Immature natural killer cell (primary cell): ENCODE measurements around the gene USP46. TPM values are rescaled to one million over a fixed set of nuclear protein-coding genes. Genes with fewer than 3 reads are reported as not detected.

Source experiments
- DNase-seq, 3 donors: peaks; one replicate each; pipeline ENCODE4 v3.0.0; 2022; ENCODE audit warnings: mixed read lengths in 1 of 3
- H3K27ac Mint-ChIP-seq, 6 donors: one replicate each; pipeline ENCODE4 v1.8.0; 2020; ENCODE audit warnings: mixed read lengths in 6 of 6, mild to moderate bottlenecking in 5 of 6, inconsistent platforms in 4 of 6, moderate library complexity in 3 of 6
- H3K27me3 Mint-ChIP-seq, 3 donors: one replicate each; pipeline ENCODE4 v1.8.0; 2020 to 2021; ENCODE audit warnings: low read depth in 3 of 3, mild to moderate bottlenecking in 3 of 3, mixed read lengths in 3 of 3, moderate library complexity in 3 of 3, inconsistent platforms in 1 of 3
- H3K36me3 Mint-ChIP-seq, 3 donors: one replicate each; pipeline ENCODE4 v1.8.0; 2020; ENCODE audit warnings: mixed read lengths in 3 of 3, inconsistent platforms in 2 of 3, mild to moderate bottlenecking in 2 of 3
- H3K4me1 Mint-ChIP-seq, 2 donors: one replicate each; pipeline ENCODE4 v1.8.0; 2020; ENCODE audit warnings: inconsistent platforms in 2 of 2, mild to moderate bottlenecking in 2 of 2, mixed read lengths in 2 of 2, moderate library complexity in 1 of 2
- H3K4me3 Mint-ChIP-seq, 5 donors: one replicate each; pipeline ENCODE4 v1.8.0; 2020; ENCODE audit warnings: mild to moderate bottlenecking in 5 of 5, mixed read lengths in 5 of 5, inconsistent platforms in 3 of 5, moderate library complexity in 3 of 5
- H3K9me3 Mint-ChIP-seq, 6 donors: one replicate each; pipeline ENCODE4 v1.8.0; 2020; ENCODE audit warnings: mild to moderate bottlenecking in 6 of 6, mixed read lengths in 6 of 6, inconsistent platforms in 4 of 6, moderate library complexity in 3 of 6
- polyA plus RNA-seq, 3 donors: library from polyadenylated mRNA; unstranded; fragments of 300-500 nt; fragmentation: Illumina TruSeq; gene quantifications; one replicate each; pipeline ENCODE4 v1.2.3, GENCODE V29; 2021

Gene USP46
- polyA plus RNA-seq, 3 donors from 2014 or later: 2.1 to 3.6 TPM; not detected in 1

- Mint-ChIP-seq H3K4me3 (no peak overlapping the region), H3K9me3 (peaks cover 0 to 2% (median 0%) of the 10 kb centered on the region in 6 donors), H3K4me1 (no peaks in the 10 kb centered on the region), H3K27me3 (peaks cover 2 to 5% (median 5%) of the 10 kb centered on the region in 3 donors), H3K36me3 (no peaks in the 10 kb centered on the region), H3K27ac (no peak overlapping the region)
- no peak for DNase-seq
These were observed 86.1 kb downstream of the USP46 start for GRCh38 chr4:52572936-52573485.

- Mint-ChIP-seq H3K36me3 (no peaks in the 10 kb centered on the region), H3K4me3 (no peak overlapping the region), H3K27ac (no peak overlapping the region), H3K4me1 (no peaks in the 10 kb centered on the region), H3K9me3 (peaks cover 0 to 2% (median 0%) of the 10 kb centered on the region in 6 donors), H3K27me3 (peaks cover 0 to 2% (median 2%) of the 10 kb centered on the region in 3 donors)
- DNase-seq: no peak
These were observed 90.8 kb downstream of the USP46 start for GRCh38 chr4:52568351-52568750.

DNA sequence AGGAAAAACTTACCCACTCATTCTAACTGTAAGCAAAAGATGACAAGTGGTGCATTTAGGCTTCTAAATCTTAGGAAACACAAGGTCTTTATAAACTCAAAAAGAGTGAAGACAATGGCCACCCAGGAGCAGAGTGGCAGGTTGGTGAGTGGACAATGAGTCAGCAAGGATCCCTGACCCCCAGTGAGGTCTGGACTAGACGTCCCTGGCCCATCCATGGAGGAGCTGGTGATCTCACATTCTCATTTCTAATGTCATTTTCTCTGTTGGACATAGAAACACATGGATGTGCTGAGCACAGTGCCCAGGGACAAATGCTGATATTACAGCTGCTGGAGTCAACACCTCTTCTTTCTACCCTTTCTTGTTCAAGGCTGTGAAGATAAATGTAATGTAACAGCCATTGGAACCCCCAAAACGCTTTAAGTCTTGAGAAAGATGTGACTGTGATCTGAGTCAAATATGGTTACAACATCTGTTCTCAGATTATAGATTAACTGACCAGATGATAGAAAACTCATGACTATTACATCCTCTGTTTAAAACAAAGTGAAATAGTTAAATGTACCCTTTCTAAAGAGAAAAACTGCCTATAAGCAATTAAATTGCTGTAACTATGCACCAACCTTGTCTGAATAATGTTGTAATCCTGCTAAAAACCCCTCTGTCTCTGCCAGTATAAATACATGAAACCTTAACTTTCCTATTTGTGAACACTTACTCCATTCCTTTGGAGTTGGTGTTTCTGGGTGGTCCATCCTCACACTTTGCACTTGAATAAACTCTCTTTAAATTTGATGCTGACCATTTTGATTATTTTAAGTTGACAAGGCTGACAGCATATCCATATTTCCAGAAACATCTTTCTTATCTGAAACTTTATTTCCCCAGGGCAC is 92.7 kb downstream of the USP46 start:
- H3K27ac Mint-ChIP-seq: no peak overlapping the region
- no peak for DNase-seq
- no peak overlapping the region for H3K4me3 Mint-ChIP-seq
- H3K4me1 Mint-ChIP-seq: no peaks in the 10 kb centered on the region
- peaks cover 0 to 2% (median 0%) of the 10 kb centered on the region in 6 donors for H3K9me3 Mint-ChIP-seq
- H3K36me3 Mint-ChIP-seq: no peaks in the 10 kb centered on the region
- H3K27me3 Mint-ChIP-seq: peaks cover 0 to 10% (median 3%) of the 10 kb centered on the region in 3 donors

DNA sequence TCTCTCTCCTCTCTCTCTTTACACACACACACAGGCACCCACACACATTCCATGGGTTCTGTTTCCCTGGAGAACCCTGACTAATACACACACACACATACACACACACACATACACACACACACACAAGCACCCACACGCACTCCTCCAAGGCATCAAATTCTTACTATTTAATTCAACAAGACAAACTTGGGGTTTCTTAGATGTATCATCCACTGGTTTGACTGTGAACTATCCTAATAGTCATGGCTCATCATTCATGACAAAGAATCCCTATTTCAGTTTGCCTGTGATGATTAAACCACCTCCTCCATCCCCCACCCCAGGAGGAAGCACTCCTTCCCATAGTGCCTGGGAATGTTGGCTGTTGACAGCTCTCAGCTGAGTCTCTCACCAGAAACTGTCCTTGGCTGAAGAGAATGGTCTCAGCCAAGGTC is 98.2 kb downstream of the USP46 start:
- no peak overlapping the region for H3K27ac Mint-ChIP-seq
- H3K27me3 Mint-ChIP-seq: peaks cover 0 to 10% (median 8%) of the 10 kb centered on the region in 3 donors
- no peak for DNase-seq
- H3K36me3 Mint-ChIP-seq: no peaks in the 10 kb centered on the region
- peaks cover 0 to 4% (median 0%) of the 10 kb centered on the region in 6 donors for H3K9me3 Mint-ChIP-seq
- no peaks in the 10 kb centered on the region for H3K4me1 Mint-ChIP-seq
- H3K4me3 Mint-ChIP-seq: no peak overlapping the region

GRCh38 chr4:52555356-52555716 is 103.8 kb downstream of the USP46 start:
- no peak overlapping the region for H3K27ac Mint-ChIP-seq
- DNase-seq: no peak
- H3K36me3 Mint-ChIP-seq: no peaks in the 10 kb centered on the region
- no peak overlapping the region for H3K4me3 Mint-ChIP-seq
- H3K27me3 Mint-ChIP-seq: peaks cover 0 to 6% (median 2%) of the 10 kb centered on the region in 3 donors
- H3K4me1 Mint-ChIP-seq: no peaks in the 10 kb centered on the region
- peaks cover 0 to 4% (median 0%) of the 10 kb centered on the region in 6 donors for H3K9me3 Mint-ChIP-seq

- Mint-ChIP-seq H3K4me3 (no peak overlapping the region), H3K27ac (no peak overlapping the region), H3K4me1 (no peaks in the 10 kb centered on the region), H3K27me3 (peaks cover under 1 to 6% (median 4%) of the 10 kb centered on the region in 3 donors), H3K9me3 (peaks cover 0 to 4% (median 0%) of the 10 kb centered on the region in 6 donors), H3K36me3 (no peaks in the 10 kb centered on the region)
- DNase-seq: no peak
These were observed 104.3 kb downstream of the USP46 start for GRCh38 chr4:52554612-52555355.

GRCh38 chr4:52552778-52553177 is 106.3 kb downstream of the USP46 start:
- Mint-ChIP-seq H3K4me1 (no peaks in the 10 kb centered on the region), H3K4me3 (no peak overlapping the region), H3K27ac (no peak overlapping the region), H3K9me3 (peaks cover 0 to 2% (median 0%) of the 10 kb centered on the region in 6 donors), H3K27me3 (peaks cover 4 to 9% (median 5%) of the 10 kb centered on the region in 3 donors), H3K36me3 (no peaks in the 10 kb centered on the region)
- no peak for DNase-seq

DNA sequence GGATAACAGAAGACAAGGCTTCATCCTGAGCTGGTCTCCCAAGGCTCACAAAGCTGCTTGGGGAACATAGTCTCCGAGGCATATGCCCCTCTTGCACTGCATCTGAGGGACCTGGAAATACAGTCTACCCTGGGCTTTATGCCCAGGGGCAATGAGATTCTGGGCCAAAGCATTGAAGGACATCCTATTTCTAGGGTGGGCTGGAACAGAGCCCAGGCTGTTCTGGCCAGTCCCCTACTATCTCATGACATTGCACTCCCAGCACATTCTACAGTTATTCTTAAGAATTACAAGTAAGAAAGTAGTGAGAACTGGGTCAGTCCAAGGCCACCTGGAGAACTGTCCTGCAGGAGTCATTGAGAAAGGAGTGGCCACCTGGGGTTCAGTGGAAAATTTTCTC is 107.6 kb downstream of the USP46 start:
- Mint-ChIP-seq H3K4me3 (no peak overlapping the region), H3K9me3 (peaks cover 0 to 2% (median 0%) of the 10 kb centered on the region in 6 donors), H3K27ac (no peak overlapping the region), H3K36me3 (no peaks in the 10 kb centered on the region), H3K4me1 (no peaks in the 10 kb centered on the region), H3K27me3 (peaks cover 4 to 7% (median 5%) of the 10 kb centered on the region in 3 donors)
- DNase-seq: no peak

DNA sequence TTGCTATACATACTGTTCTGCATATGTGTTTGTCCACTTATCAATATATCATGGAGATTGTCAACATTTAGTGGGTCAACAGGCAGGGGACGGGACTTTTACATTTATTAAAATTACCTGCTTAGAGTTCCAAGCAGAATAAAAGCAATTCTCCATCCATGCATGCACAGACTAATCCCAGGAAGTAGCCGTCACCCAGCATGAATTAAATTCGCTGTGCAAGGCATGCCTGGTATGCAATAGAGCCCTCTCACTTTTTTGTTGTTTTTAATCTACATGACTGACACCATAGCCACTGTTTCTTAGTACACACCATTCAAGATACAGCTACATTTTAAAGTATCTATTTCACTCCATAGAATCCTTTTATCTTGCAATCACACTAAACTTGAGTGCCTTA is 108.9 kb downstream of the USP46 start:
- Mint-ChIP-seq H3K4me1 (no peaks in the 10 kb centered on the region), H3K36me3 (no peaks in the 10 kb centered on the region), H3K4me3 (no peak overlapping the region), H3K27me3 (peaks cover 5 to 7% (median 7%) of the 10 kb centered on the region in 3 donors), H3K27ac (no peak overlapping the region), H3K9me3 (no peaks in the 10 kb centered on the region)
- no peak for DNase-seq

- H3K36me3 Mint-ChIP-seq: no peaks in the 10 kb centered on the region
- DNase-seq: no peak
- no peaks in the 10 kb centered on the region for H3K9me3 Mint-ChIP-seq
- H3K27me3 Mint-ChIP-seq: peaks cover 5 to 7% (median 7%) of the 10 kb centered on the region in 3 donors
- no peak overlapping the region for H3K4me3 Mint-ChIP-seq
- no peak overlapping the region for H3K27ac Mint-ChIP-seq
- H3K4me1 Mint-ChIP-seq: no peaks in the 10 kb centered on the region
These were observed 110.1 kb downstream of the USP46 start for GRCh38 chr4:52548818-52549570.

GRCh38 chr4:52546449-52546848 is 112.7 kb downstream of the USP46 start:
- Mint-ChIP-seq H3K36me3 (no peaks in the 10 kb centered on the region), H3K27ac (no peak overlapping the region), H3K4me3 (no peak overlapping the region), H3K27me3 (peaks cover 3 to 7% (median 5%) of the 10 kb centered on the region in 3 donors), H3K4me1 (no peaks in the 10 kb centered on the region), H3K9me3 (no peaks in the 10 kb centered on the region)
- DNase-seq: no peak

GRCh38 chr4:52545099-52546069 is 113.7 kb downstream of the USP46 start:
- DNase-seq: peak; percentile 22 to 39 (median 32)
- Mint-ChIP-seq H3K9me3 (no peaks in the 10 kb centered on the region), H3K4me3 (no peak overlapping the region), H3K36me3 (no peaks in the 10 kb centered on the region), H3K27me3 (peaks cover 3 to 7% (median 5%) of the 10 kb centered on the region in 3 donors), H3K4me1 (no peaks in the 10 kb centered on the region), H3K27ac (no peak overlapping the region)
